Calu3 (cell line): ENCODE results near the gene UBALD1. TPM values are rescaled to one million over a fixed set of nuclear protein-coding genes. Genes with fewer than 3 reads are reported as not detected.

Experiments
- BruUV-seq: library from RNA; stranded (reverse); fragments of 400-500 nt; replicated peaks from 2 replicates; lab custom pipeline; 2021; lab: Mats Ljungman, UMichigan
- CTCF ChIA-PET: fragments of 300-600 bp; sonication (Branson Sonifier 250); formaldehyde crosslinking; loops from one replicate; lab custom pipeline; 2022; ENCODE audit warnings: antibody characterized with exemption; lab: Charles Lee
- DNase-seq: peaks from one replicate; pipeline ENCODE4 v3.0.0; 2022
- H3K27ac Mint-ChIP-seq: one replicate; pipeline ENCODE4 v1.8.0; 2022; ENCODE audit warnings: mixed read lengths; ENCODE audit not compliant: unreplicated experiment
- H3K27me3 Mint-ChIP-seq: one replicate; pipeline ENCODE4 v1.8.0; 2022; ENCODE audit warnings: mixed read lengths; ENCODE audit not compliant: unreplicated experiment
- H3K36me3 Mint-ChIP-seq: one replicate; pipeline ENCODE4 v1.8.0; 2022; ENCODE audit warnings: mild to moderate bottlenecking, moderate library complexity, mixed read lengths; ENCODE audit not compliant: insufficient read depth, unreplicated experiment
- H3K4me1 Mint-ChIP-seq: one replicate; pipeline ENCODE4 v1.8.0; 2022; ENCODE audit warnings: mild to moderate bottlenecking, low read depth, mixed read lengths; ENCODE audit not compliant: unreplicated experiment
- H3K4me3 Mint-ChIP-seq: one replicate; pipeline ENCODE4 v1.8.0; 2022; ENCODE audit warnings: mild to moderate bottlenecking, low read depth, moderate library complexity, mixed read lengths; ENCODE audit not compliant: unreplicated experiment
- H3K9me3 Mint-ChIP-seq: one replicate; pipeline ENCODE4 v1.8.0; 2022; ENCODE audit warnings: low read depth, mixed read lengths; ENCODE audit not compliant: unreplicated experiment
- CTCF ChIP-seq: fragments of 200-600 bp; IDR thresholded peaks from one replicate; pipeline ENCODE4 v1.8.0; 2022; ENCODE audit warnings: antibody characterized with exemption; ENCODE audit not compliant: unreplicated experiment
- intact Hi-C: fragments of 100-400 bp; cut with micrococcal nuclease; formaldehyde crosslinking; loops from one replicate; pipeline ENCODE4 v1.10.0; 2022; ENCODE audit not compliant: unreplicated experiment
- total RNA-seq: library from RNA; stranded (reverse); gene quantifications from 2 replicates; pipeline ENCODE4 v1.2.3, GENCODE V29; 2022

The UBALD1 gene
- total RNA-seq, 1 experiment from 2014 or later: 54.4 TPM

GRCh38 chr16:4623593-4623992, 8.9 kb upstream of the UBALD1 start:
- TF ChIP-seq CTCF: no peak
- DNase-seq: no peak
- Mint-ChIP-seq H3K36me3 (peaks cover 22% of the 10 kb centered on the region), H3K4me3 (no peak overlapping the region), H3K9me3 (no peaks in the 10 kb centered on the region), H3K27ac (no peak overlapping the region), H3K27me3 (no peaks in the 10 kb centered on the region), H3K4me1 (peaks cover 17% of the 10 kb centered on the region)
- BruUV-seq: no TSS peak
- CTCF ChIA-PET: interaction anchor here (0.6 to 1.5 kb wide), 10 partner anchors 8 to 321 kb away, joined by 3 to 7 read pairs (median 4); partner anchors contain the start of genes ANKS3, CDIP1 and DNAAF8
- intact Hi-C loops: no loop called here

DNA sequence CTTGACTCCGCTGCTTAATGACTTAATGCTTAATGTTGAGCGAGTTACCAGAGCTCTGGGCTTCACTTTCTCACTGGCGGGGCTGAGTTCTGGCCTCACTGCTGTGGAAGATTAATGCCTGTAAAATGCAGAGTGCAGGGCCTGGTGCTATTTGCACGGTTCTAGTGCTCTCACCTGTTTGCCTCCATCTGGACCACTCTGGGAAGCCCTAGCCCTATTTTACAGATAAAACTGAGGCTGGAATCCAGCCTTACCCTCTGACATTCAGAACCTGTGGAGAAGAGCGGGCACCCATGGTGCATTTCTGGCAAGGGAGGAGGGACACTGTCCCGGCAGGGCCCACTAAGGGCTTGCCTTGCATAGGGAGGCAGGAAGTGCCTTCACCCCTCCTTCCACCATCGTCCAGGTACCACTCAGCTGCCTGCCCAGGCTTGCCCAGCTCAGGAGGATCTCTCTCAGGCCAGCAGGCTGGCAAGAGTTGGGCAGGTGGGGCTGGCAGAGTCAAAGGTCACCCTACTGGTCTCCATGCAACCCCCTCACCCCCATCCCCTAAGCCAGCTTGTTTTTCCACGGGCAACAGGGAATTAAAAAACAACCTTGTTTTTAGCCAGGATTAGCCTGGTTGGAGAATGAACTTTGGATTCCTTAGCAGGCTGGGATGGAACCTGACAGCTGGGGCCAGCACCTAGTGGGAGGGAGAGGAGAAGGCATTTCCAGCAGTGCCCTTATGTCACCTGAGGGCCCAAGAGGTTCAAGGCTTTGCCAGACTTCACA, 4.1 kb upstream of the UBALD1 start:
- no TSS peak for BruUV-seq
- no peak for DNase-seq
- no peak overlapping the region for H3K27ac Mint-ChIP-seq
- intact Hi-C loops: no loop called here
- no peak for TF ChIP-seq CTCF
- peaks cover 30% of the 10 kb centered on the region for H3K36me3 Mint-ChIP-seq
- CTCF ChIA-PET: no interaction called here
- no peaks in the 10 kb centered on the region for H3K27me3 Mint-ChIP-seq
- H3K9me3 Mint-ChIP-seq: no peaks in the 10 kb centered on the region
- H3K4me3 Mint-ChIP-seq: no peak overlapping the region
- H3K4me1 Mint-ChIP-seq: peaks cover 14% of the 10 kb centered on the region

DNA sequence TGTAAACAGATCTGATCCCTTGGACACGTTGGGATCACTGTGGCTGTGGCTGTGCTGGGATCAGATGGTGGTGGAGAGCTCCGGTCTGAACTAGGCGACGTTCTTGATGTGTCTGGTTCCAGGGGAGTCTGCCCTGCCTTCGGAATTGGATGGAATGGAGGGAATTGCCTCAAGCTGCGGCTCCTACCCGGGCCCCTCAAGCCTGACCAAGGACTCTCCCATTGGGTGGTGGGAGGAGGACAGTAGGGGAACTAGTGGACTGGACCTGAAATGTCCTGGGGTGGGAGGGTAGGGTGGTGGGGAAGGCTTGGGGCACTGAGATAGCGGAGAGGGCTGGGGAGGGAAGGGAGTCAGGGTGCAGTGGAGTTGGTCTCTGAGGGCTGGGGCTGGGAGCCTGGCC, 3.2 kb upstream of the UBALD1 start:
- H3K36me3 Mint-ChIP-seq: peaks cover 40% of the 10 kb centered on the region
- H3K9me3 Mint-ChIP-seq: no peaks in the 10 kb centered on the region
- intact Hi-C loops: no loop called here
- TF ChIP-seq CTCF: no peak
- peaks cover 20% of the 10 kb centered on the region for H3K4me1 Mint-ChIP-seq
- H3K4me3 Mint-ChIP-seq: no peak overlapping the region
- no peak for DNase-seq
- no peaks in the 10 kb centered on the region for H3K27me3 Mint-ChIP-seq
- CTCF ChIA-PET: no interaction called here
- H3K27ac Mint-ChIP-seq: no peak overlapping the region
- no TSS peak for BruUV-seq

GRCh38 chr16:4616047-4616811, 1.5 kb upstream of the UBALD1 start:
- BruUV-seq: no TSS peak
- DNase-seq: peak; percentile 99
- Mint-ChIP-seq H3K9me3 (no peaks in the 10 kb centered on the region), H3K36me3 (peaks cover 49% of the 10 kb centered on the region), H3K27ac (peak overlapping the region; percentile 94), H3K4me3 (peak overlapping the region; percentile 83), H3K4me1 (peaks cover 24% of the 10 kb centered on the region), H3K27me3 (no peaks in the 10 kb centered on the region)
- CTCF ChIA-PET: interaction anchor here (0.6 to 1.3 kb wide), 4 partner anchors 8 to 1558 kb away, joined by 3 to 7 read pairs (median 4); partner anchors contain the start of genes CDIP1 and MGRN1
- intact Hi-C loops: no loop called here
- no peak for TF ChIP-seq CTCF
